Measurements from ENCODE around the gene FGD5.

Gene FGD5

DNA sequence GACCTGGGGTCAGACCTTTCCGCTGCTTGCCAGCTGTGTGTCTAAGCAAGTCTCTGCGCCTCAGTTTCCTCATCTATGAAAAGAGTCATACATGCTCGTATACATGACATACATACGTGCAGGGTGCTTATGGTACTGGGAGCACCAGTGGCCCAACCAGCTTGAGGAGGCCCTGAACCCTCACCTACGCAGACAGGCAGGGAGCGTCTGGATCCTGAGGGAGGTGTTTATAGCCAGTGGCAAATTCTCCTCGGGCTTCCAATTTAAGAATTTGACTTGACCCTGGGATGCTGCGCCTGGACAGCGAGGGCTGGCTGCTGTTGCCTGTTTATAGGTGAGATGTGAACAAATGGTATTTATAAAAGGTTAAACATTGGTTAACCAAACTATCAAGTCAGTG lies 17.7 kb upstream of the FGD5 start:
- no peak overlapping the region for H3K18ac ChIP-seq (ENCODE audit: low read length)
- no peaks in the 10 kb centered on the region for H3K79me1 ChIP-seq (ENCODE audit: low read depth, low read length)
- peaks cover 0 to 2% of the 10 kb centered on the region in 2 donors for H3K9me3 ChIP-seq (replicated peaks in 1 of 2; ENCODE audit: control insufficient read depth in 2 of 2, insufficient read depth in 1 of 2, low read depth in 1 of 2, low read length in 2 of 2)
- no peak overlapping the region for H3K27ac ChIP-seq (replicated peaks; ENCODE audit: low read length)
- WGBS, 2 donors (ENCODE audit: extremely low coverage in 2 of 2, insufficient read length in 2 of 2, insufficient replicate concordance in 1 of 2) = no CpG with 5 or more reads among the region's 9 CpGs
- no peak overlapping the region for H2AFZ ChIP-seq (ENCODE audit: low read length)
- no peak overlapping the region for H3K4ac ChIP-seq (ENCODE audit: low read length)
- H3K14ac ChIP-seq (ENCODE audit: low read length) = no peak overlapping the region
- H3K4me3 ChIP-seq (ENCODE audit: low read length in 2 of 2) = no peak overlapping the region
- H2BK12ac ChIP-seq (ENCODE audit: low read length) = no peak overlapping the region
- no peak overlapping the region for H2BK5ac ChIP-seq (ENCODE audit: low read length)
- no peak overlapping the region for H4K91ac ChIP-seq (ENCODE audit: low read depth, low read length, poor library complexity)
- H3K36me3 ChIP-seq (replicated peaks in 1 of 2; ENCODE audit: control insufficient read depth in 2 of 2, insufficient read depth in 2 of 2, low read length in 2 of 2) = no peaks in the 10 kb centered on the region
- no peak overlapping the region for H3K4me2 ChIP-seq (ENCODE audit: insufficient read depth, low read length, poor library complexity, severe bottlenecking)
- no peak overlapping the region for H4K8ac ChIP-seq (ENCODE audit: low read depth, low read length)
- no peak overlapping the region for H3K23ac ChIP-seq (ENCODE audit: low read depth, low read length, poor library complexity)
- H3K27me3 ChIP-seq (ENCODE audit: control insufficient read depth in 3 of 3, insufficient read depth in 3 of 3, low read depth in 1 of 3, low read length in 3 of 3) = peaks cover 0 to 50% (median 0%) of the 10 kb centered on the region in 3 experiments
- no peaks in the 10 kb centered on the region for H3K4me1 ChIP-seq (ENCODE audit: control insufficient read depth in 2 of 2, insufficient read depth in 1 of 2, low read depth in 1 of 2, low read length in 2 of 2)
- no peak overlapping the region for H2BK120ac ChIP-seq (ENCODE audit: low read depth, low read length)
- no peak overlapping the region for H2BK15ac ChIP-seq (ENCODE audit: low read length)
- no peak for DNase-seq (ENCODE audit: low spot score)
- no peak overlapping the region for H3K9ac ChIP-seq (ENCODE audit: low read depth, low read length, poor library complexity)
- H2AK5ac ChIP-seq (ENCODE audit: low read depth, low read length) = no peak overlapping the region

DNA sequence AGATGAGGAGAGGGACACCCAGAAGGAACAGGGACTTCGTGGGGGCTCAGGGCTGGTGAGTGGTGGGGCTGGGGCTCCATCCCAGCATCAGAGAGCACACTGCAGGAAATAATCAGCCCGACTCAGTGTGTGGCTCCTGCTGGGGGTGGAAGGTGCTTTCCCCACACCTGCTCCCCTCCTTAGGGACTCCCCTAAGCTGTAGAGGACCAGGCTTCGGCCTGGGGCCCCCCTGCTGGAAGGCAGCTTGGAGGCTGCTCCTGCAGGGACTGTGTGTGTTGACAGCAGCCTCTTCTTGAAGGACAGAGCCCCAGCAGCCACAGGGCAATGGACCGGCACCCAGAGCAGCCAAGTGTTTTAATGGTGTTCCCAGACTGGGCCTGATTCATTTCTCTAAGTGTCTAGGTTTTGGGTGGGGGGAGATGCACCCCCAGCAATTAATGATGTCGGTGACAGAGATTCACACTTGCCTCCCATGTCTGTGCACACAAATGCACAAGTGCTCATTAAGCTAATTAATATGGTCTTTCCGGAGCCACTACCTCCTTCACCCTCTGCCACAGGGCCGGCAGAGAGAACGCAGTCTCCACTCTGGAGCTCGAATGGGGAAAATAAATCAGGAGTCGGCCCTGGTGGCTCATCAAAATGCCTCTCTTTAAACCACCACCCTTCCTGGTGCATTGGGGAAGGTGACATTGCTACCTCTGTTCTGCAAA lies 16.9 kb upstream of the FGD5 start:
- no peak overlapping the region for H3K23ac ChIP-seq (ENCODE audit: low read depth, low read length, poor library complexity)
- no peak overlapping the region for H2BK15ac ChIP-seq (ENCODE audit: low read length)
- WGBS, 2 donors (ENCODE audit: extremely low coverage in 2 of 2, insufficient read length in 2 of 2, insufficient replicate concordance in 1 of 2) = no CpG with 5 or more reads among the region's 10 CpGs
- no peak overlapping the region for H4K8ac ChIP-seq (ENCODE audit: low read depth, low read length)
- H3K27ac ChIP-seq (replicated peaks; ENCODE audit: low read length) = no peak overlapping the region
- H3K27me3 ChIP-seq (ENCODE audit: control insufficient read depth in 3 of 3, insufficient read depth in 3 of 3, low read depth in 1 of 3, low read length in 3 of 3) = peaks cover 0 to 52% (median 0%) of the 10 kb centered on the region in 3 experiments
- H3K4me3 ChIP-seq (ENCODE audit: low read length in 2 of 2) = no peak overlapping the region
- peak overlapping the region; percentile 50 for H3K14ac ChIP-seq (ENCODE audit: low read length)
- no peak for DNase-seq (ENCODE audit: low spot score)
- H4K91ac ChIP-seq (ENCODE audit: low read depth, low read length, poor library complexity) = no peak overlapping the region
- H3K18ac ChIP-seq (ENCODE audit: low read length) = peak overlapping the region; percentile 25
- no peak overlapping the region for H3K4ac ChIP-seq (ENCODE audit: low read length)
- peaks cover 0 to 2% of the 10 kb centered on the region in 2 donors for H3K9me3 ChIP-seq (replicated peaks in 1 of 2; ENCODE audit: control insufficient read depth in 2 of 2, insufficient read depth in 1 of 2, low read depth in 1 of 2, low read length in 2 of 2)
- H2AFZ ChIP-seq (ENCODE audit: low read length) = no peak overlapping the region
- no peak overlapping the region for H2AK5ac ChIP-seq (ENCODE audit: low read depth, low read length)
- H3K9ac ChIP-seq (ENCODE audit: low read depth, low read length, poor library complexity) = no peak overlapping the region
- no peaks in the 10 kb centered on the region for H3K79me1 ChIP-seq (ENCODE audit: low read depth, low read length)
- peak overlapping the region; percentile 35 for H2BK12ac ChIP-seq (ENCODE audit: low read length)
- H2BK120ac ChIP-seq (ENCODE audit: low read depth, low read length) = no peak overlapping the region
- H3K4me2 ChIP-seq (ENCODE audit: insufficient read depth, low read length, poor library complexity, severe bottlenecking) = no peak overlapping the region
- H3K36me3 ChIP-seq (replicated peaks in 1 of 2; ENCODE audit: control insufficient read depth in 2 of 2, insufficient read depth in 2 of 2, low read length in 2 of 2) = no peaks in the 10 kb centered on the region
- no peaks in the 10 kb centered on the region for H3K4me1 ChIP-seq (ENCODE audit: control insufficient read depth in 2 of 2, insufficient read depth in 1 of 2, low read depth in 1 of 2, low read length in 2 of 2)
- no peak overlapping the region for H2BK5ac ChIP-seq (ENCODE audit: low read length)

DNA sequence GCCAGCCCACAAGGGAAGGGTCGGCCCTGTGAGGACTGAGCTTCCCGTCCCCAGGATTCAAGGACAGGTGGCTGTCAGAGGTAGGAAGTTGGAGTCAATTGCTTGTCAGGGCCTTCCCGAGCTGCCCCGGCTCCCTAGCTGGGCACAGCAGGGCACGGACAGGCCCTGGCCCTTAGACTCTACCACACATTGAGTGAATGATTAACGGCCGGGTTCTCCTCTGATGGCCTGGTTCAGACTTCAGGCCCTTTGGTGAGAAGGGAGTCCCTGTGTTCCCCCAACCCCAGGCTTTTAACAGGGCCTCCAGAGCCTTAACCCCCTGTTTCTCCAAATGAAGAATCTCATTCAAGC lies 16.4 kb upstream of the FGD5 start:
- Histone ChIP-seq H3K18ac (ENCODE audit: low read length) (peak overlapping the region; percentile 25), H3K9me3 (replicated peaks in 1 of 2; ENCODE audit: control insufficient read depth in 2 of 2, insufficient read depth in 1 of 2, low read depth in 1 of 2, low read length in 2 of 2) (peaks cover 0 to 2% of the 10 kb centered on the region in 2 donors), H3K9ac (ENCODE audit: low read depth, low read length, poor library complexity) (no peak overlapping the region), H3K36me3 (replicated peaks in 1 of 2; ENCODE audit: control insufficient read depth in 2 of 2, insufficient read depth in 2 of 2, low read length in 2 of 2) (no peaks in the 10 kb centered on the region), H4K8ac (ENCODE audit: low read depth, low read length) (no peak overlapping the region), H3K4ac (ENCODE audit: low read length) (no peak overlapping the region), H3K4me2 (ENCODE audit: insufficient read depth, low read length, poor library complexity, severe bottlenecking) (no peak overlapping the region), H2BK12ac (ENCODE audit: low read length) (peak overlapping the region; percentile 35), H3K79me1 (ENCODE audit: low read depth, low read length) (no peaks in the 10 kb centered on the region), H3K23ac (ENCODE audit: low read depth, low read length, poor library complexity) (no peak overlapping the region), H2BK120ac (ENCODE audit: low read depth, low read length) (no peak overlapping the region), H4K91ac (ENCODE audit: low read depth, low read length, poor library complexity) (no peak overlapping the region), H3K4me3 (ENCODE audit: low read length in 2 of 2) (no peak overlapping the region), H3K27ac (replicated peaks; ENCODE audit: low read length) (no peak overlapping the region), H2BK15ac (ENCODE audit: low read length) (no peak overlapping the region), H3K4me1 (ENCODE audit: control insufficient read depth in 2 of 2, insufficient read depth in 1 of 2, low read depth in 1 of 2, low read length in 2 of 2) (no peaks in the 10 kb centered on the region), H2AFZ (ENCODE audit: low read length) (no peak overlapping the region), H2BK5ac (ENCODE audit: low read length) (no peak overlapping the region), H2AK5ac (ENCODE audit: low read depth, low read length) (no peak overlapping the region), H3K14ac (ENCODE audit: low read length) (peak overlapping the region; percentile 50), H3K27me3 (ENCODE audit: control insufficient read depth in 3 of 3, insufficient read depth in 3 of 3, low read depth in 1 of 3, low read length in 3 of 3) (peaks cover 0 to 52% (median 0%) of the 10 kb centered on the region in 3 experiments)
- WGBS, 2 donors (ENCODE audit: extremely low coverage in 2 of 2, insufficient read length in 2 of 2, insufficient replicate concordance in 1 of 2) = no CpG with 5 or more reads among the region's 7 CpGs
- no peak for DNase-seq (ENCODE audit: low spot score)

DNA sequence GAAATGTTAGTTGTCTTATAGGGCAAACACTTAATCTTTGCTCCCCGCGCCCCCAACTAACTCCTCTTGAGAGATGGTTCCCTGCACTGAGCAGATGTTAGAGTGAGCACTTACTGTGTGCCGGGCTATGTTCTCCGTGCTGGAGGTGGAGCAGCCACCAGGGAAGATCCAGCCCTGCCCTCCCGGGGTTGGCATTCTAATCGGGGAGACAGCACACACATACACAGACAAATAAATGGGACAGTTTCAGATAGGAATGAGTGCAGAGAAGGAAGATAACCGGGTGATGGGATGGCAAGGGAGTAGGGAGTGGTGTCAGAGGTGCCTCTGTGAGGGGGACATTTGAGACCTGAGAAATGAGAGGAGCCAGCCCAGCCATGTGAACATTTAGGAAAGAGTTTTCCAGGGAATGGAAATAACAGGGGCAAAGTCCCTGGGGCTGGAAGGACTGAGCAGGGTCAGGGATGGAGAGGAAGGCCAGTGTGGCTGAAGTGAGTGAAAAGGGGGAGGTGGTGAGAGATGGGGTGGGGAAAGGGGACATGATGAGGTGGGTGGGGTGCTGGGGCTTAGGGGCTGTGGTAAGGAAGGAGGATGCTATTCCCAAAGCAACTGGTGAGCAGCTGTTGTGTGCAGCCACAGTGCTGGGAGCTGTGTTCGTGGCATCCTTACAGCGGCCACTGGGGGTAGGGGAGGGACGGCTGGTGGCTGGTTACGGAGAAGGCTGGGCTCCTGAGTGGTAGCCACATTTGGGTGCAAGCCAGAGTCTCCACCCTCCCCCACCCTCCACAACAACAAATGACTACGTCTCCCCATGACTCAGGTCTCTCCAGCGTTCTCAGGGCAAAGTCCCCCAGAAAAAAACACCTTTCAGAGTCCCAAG lies 15.4 kb upstream of the FGD5 start:
- no peak overlapping the region for H2AFZ ChIP-seq (ENCODE audit: low read length)

More for the DNA sequence above, 15.4 kb upstream of the FGD5 start:
- Histone ChIP-seq H3K9ac (ENCODE audit: low read depth, low read length, poor library complexity) (no peak overlapping the region), H2AK5ac (ENCODE audit: low read depth, low read length) (no peak overlapping the region), H3K18ac (ENCODE audit: low read length) (no peak overlapping the region), H2BK15ac (ENCODE audit: low read length) (no peak overlapping the region), H2BK12ac (ENCODE audit: low read length) (no peak overlapping the region), H3K9me3 (replicated peaks in 1 of 2; ENCODE audit: control insufficient read depth in 2 of 2, insufficient read depth in 1 of 2, low read depth in 1 of 2, low read length in 2 of 2) (no peaks in the 10 kb centered on the region), H3K14ac (ENCODE audit: low read length) (no peak overlapping the region), H3K4me3 (ENCODE audit: low read length in 2 of 2) (no peak overlapping the region), H3K4me2 (ENCODE audit: insufficient read depth, low read length, poor library complexity, severe bottlenecking) (no peak overlapping the region), H3K27me3 (ENCODE audit: control insufficient read depth in 3 of 3, insufficient read depth in 3 of 3, low read depth in 1 of 3, low read length in 3 of 3) (peaks cover 0 to 57% (median 0%) of the 10 kb centered on the region in 3 experiments), H2BK5ac (ENCODE audit: low read length) (no peak overlapping the region), H4K8ac (ENCODE audit: low read depth, low read length) (no peak overlapping the region), H3K27ac (replicated peaks; ENCODE audit: low read length) (no peak overlapping the region), H4K91ac (ENCODE audit: low read depth, low read length, poor library complexity) (no peak overlapping the region), H3K4me1 (ENCODE audit: control insufficient read depth in 2 of 2, insufficient read depth in 1 of 2, low read depth in 1 of 2, low read length in 2 of 2) (no peaks in the 10 kb centered on the region), H3K36me3 (replicated peaks in 1 of 2; ENCODE audit: control insufficient read depth in 2 of 2, insufficient read depth in 2 of 2, low read length in 2 of 2) (no peaks in the 10 kb centered on the region), H3K79me1 (ENCODE audit: low read depth, low read length) (no peaks in the 10 kb centered on the region), H2BK120ac (ENCODE audit: low read depth, low read length) (no peak overlapping the region), H3K4ac (ENCODE audit: low read length) (no peak overlapping the region), H3K23ac (ENCODE audit: low read depth, low read length, poor library complexity) (no peak overlapping the region)
- DNase-seq (ENCODE audit: low spot score) = no peak
- WGBS, 2 donors (ENCODE audit: extremely low coverage in 2 of 2, insufficient read length in 2 of 2, insufficient replicate concordance in 1 of 2) = no CpG with 5 or more reads among the region's 13 CpGs

All from neuronal stem cell (in vitro differentiated cells).